ENCODE data around the gene FLNB.
A peak's percentile ranks its signal among the peaks of the same experiment; 100 is the strongest.
"Not testable (repeated sequence)": the region's sequence is repeated elsewhere in the genome, so short reads cannot be mapped to it uniquely, and the experiment has no call there.

FLNB gene

DNA sequence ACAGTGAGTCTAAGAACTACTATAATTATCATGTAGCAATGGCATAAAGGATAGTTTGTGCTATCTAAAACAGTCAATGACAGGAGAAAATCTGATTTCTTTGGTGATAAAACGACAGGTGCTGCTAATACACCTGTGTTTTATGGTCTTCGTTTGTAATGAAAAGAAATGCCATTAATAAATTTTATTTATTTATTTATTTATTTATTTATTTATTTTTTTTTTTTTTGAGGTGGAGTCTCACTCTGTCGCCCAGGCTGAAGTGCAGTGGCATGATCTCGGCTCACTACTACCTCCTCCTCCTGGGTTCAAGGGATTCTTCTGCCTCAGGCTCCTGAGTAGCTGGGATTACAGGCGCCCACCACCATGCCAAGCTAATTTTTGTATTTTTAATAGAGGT, 47.7 kb downstream of the FLNB start:
- not testable (repeated sequence) for DNase-seq

DNA sequence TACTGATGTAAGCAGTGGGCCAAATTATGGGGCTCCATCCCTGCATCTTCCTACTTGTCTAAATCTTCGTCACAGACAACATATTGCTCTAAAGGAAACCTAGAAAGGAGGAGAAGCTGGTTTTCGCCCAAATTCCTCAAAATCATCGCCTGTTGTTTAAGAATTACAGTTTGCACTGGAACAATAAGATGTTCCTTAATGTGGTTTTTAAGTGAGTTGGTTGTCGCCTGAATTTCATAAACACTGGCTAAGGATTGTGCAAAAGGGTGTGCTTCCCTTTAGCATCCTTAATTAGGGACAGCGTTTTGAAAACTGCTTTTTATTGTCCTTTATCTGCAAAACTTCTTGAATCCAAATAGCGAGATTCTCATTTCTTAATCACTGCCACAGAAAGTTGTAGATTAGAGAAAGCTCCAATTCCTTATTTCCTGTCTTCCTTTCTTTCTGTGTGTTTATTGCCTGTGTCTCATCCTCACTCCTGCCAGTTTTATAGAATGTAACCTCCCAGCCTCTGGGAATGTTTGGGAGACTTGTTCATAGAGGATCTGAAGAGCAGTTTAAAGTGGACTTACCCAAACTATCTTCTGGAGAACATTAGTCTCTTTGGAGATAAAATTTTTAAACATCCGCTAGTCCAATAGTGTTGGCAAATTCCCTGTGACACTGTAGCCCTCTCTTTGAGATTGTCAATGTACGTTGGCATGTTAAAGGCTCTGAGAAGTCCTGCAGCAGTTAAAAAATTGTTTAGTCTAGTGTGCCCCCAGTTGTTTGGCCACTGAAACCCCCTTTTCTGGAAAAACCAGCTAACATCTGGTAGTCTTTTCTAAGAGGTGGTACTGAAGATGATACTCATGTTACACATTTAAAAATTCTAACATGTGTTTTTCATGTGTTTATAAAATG, 50.4 kb downstream of the FLNB start:
- peak; percentile 89 for DNase-seq

DNA sequence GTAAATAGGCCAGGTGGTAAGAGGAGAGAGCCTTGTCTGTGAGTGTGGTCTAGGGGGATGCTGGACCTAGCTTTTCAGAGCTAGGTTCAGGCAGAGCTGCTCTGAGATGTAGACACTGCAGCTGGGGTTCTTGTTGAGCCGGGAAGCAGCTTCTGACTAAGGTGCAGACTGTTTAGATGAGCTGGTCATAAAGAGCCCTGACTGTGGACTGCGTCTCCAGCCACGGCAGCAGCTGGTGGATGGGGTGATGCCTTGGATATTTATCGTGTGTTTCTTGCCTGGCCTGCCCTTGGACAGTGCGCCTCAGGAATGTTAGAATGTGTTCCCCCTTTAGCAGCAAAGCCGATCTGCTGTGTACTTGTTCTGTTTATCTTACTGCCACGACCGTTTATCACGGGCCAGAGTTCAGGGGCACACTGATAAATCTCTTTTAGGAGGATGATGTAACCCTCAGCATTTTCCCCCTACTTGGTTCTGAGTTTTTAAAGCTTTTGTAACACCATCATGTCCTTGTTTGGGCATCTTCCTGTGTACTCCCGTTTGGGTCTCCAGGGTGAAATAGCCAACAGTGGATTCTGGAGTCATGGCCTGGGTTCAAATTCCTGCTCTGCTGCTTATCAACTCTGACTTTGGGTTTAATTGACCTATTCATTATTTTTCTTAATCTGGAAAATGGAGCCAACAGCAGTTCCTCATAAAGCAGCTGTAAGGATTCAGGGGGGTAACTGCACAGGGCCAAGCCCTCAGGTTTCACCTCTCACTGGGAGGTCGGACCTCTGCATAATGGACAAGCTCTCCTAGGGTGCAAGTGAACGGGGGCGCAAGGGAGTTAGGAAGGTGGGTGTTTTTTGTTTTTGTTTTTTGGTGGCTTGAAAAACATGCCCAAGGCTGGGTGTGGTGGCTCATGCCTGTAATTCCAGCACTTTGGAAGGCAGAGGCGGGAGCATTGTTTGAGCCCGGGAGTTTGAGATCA, 51.4 kb downstream of the FLNB start:
- peak; percentile 90 for DNase-seq

DNA sequence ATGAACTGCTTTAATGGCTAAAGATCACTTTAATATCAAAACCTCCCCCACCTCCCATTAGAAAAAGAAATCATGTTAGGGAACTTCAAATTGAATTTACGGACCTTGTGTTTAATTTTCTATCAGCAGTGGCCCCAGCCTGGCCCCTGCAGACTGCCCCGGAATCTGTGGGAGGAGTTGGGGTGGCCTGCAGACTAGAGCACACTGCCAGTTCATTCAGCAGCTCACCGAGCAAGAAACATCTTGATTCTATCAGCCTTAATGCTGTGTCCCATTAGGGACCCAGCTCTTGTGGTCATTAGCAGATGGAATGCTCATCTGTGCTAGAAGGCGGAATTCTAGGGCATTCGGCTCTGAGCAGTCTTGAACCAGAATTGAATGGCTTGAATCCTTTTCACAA, 54.2 kb downstream of the FLNB start:
- peak; percentile 84 for DNase-seq

DNA sequence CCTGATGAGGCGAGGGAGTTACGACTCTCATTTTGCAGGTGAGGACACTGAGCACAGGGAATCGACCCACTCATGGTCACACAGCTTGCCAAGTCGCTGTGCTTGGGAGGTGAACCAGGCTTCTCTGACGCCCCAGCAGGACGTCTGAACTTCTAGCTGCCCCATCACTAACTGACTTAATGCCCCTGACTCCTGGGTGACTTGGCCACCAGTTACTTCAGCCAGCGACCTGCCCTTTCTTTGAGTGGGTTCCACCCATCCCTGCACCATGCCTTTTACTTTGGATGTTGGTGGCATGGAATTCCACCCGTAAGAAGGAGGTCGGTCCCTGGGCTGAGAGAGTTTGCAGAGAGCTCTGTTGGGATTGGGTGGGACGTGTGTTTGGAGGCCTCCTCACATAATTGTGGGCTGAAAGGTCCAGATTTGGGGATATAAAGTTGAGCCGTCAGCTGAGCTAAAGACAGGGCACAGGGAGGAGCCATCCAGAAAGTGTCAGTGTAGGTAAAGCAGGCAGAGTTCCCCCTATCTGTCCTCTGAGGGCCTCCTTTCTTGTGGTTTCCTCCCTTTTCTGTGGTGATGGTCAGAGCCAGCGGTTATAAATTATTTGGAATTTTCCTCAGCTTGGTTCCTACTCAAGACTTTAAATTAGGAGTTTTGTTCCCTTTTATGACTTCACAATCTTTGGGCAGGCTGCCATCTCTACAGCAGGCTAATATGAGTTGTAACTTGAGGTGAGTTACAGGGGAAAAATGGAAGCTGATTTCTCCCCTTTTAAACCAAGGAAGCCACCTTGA, 55.0 kb downstream of the FLNB start:
- DNase-seq, result peak; percentile 92

DNA sequence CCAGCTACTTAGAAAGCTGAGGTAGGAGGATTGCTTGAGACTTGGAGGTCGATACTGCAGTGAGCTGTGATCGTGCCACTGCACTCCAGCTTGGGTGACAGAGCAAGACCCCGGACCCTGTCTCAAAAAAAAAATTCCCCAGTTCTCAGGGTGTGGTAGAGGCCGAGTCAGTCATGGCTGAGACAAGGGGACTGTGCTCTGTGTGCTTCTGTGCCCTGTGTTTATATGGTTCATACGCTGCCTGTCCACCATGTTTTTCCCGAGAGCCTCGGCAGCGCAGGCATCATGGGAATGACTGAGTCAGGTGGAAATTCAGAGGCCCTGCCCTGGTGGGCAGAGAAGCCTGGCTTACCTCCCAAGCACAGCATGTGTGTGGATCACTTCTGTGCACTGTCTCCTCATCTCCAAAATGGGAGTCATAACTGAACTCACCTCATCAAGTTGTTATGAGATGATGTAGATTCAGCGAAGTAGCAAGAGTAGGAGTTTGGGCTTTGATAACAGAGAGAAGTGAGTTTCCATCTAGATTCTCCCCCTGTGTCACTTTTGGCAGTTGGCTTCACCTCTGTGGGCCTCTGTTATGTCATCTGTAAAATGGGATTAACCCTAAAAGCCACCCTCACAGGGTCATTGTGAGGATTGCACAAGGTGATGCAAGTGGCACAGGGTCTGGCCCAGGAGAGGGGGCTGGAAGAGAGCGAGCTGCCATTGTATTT, 56.9 kb downstream of the FLNB start:
- DNase-seq, result no peak

DNA sequence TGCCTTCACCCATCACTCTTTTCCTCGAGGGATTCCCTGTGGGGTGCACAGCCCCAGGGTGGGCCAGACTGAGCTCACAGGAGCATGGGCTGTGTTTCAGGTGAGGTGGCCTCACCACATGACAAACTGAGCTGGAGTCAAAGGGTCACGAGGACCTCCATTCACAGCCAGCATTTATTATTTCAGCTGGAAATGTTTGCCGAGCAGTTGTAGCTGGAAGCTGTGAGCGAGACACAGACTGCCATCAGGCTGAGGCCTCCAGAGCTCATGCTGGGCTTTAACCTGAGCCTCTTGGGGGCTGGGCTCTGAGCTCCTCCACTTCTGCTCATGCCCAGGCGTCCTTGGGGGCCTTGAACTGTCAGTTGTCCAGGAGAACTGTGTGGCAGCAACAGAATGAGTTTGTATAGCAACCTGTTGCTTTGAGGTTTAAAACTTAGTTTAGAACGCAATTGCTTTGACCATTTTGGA, 57.5 kb downstream of the FLNB start:
- DNase-seq, result no peak

DNA sequence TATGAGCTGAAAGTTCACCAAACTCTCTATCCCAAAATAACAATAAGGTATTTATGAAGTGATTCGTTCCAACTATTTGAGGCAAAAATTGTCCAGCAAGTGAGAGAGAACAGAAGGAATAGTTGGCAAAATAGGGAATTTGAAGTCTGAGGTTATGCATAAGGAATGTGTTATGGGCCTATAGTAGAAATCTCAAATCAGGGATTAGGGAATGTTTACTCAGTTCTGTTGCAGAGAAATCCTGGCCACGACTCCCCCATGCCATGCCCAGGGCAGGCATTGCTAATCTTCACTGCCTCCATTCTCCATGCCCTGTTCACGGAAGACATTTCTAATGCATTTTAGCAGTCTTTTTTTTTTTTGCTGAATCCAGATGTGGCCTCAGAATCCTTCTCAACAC, 58.6 kb downstream of the FLNB start:
- peak; percentile 85 for DNase-seq

DNA sequence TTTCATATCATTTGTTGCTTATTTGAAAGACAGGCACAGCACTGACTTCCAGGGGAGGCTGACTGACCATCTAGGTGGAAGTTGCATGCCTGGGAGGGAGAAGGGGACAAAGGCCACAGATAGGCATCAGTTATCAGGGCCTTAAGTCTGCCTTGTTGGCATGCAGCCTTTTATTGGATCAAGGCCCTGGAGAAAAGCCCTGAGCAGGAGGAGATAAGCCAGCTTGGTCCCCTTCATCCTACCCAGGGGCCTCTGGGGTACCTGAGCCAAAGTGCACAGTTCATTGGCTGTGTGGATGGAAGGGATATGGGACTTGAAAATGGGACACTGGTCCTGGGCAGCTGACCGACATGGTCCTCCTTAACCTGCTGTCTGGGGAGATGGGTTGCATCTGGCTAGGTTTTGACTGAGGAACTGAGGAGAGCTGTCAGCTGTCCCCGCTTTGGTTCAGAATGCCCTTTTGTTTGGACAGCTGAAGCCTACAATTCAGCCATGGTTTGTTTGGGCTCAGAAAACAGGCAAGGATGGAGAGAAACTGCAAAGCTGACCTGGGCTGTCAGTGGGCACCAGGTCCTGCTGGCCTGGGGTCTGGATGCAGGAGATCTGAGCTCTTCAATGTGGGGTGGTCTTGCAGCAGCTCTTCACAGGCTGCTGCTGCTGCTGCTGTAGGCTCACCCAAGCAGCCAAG, 60.0 kb downstream of the FLNB start:
- DNase-seq, result no peak

DNA sequence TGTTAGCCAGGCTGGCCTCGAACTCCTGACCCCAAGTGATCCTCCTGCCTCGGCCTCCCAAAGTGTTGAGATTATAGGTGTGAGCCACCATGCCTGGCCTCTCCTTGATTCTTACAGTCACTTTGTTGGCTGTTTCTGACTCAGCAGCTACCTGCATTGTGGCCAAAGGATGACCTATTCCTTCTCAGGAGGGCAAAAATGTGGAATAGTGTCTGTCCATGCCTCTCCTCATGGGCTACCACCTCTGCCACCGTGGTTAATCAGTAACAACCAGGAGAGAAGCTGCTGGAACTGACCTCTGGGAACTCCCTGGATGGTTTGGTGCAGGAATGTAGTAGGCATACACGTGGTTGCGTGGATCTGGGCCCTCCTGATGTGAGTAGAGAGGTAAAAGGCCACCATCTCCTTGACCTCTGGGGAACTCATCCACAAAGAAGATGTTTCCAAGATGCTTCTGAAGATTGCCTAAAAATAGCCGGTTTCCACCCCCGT, 63.3 kb downstream of the FLNB start:
- no peak for DNase-seq

DNA sequence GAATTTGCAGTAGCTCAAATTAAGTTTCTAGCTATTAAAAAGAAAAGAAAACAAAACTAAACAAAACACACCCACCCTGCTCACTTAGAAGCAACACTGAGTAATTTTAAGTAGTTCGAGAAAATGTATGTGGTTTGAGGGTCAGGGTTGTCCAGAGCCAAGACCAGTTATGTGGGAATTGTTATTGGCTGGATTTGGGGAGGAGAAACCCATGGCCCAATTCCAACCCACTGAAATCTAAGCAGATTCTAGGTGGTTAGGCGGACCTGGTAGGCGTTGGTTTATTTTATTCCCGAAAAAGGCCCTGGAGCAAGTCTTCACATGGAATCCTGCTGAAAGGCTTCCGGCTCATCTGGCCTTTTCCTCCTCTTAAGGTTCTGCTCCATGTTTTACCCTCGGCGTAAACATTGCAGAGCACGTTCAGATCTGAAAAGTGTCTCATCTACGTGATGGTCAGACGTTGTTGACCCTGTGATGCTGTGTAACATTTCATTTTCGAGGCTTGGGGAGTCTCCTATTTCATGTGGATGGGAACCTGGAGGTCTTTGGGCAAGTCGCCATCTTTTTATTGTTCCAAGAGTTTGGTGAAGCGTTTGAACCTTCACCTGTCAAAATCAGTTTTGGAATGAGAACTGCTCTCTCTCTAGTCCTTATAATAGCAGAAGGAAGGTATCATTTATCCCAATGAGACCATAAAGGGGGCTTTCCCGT, 64.0 kb downstream of the FLNB start:
- DNase-seq, result peak; percentile 62

DNA sequence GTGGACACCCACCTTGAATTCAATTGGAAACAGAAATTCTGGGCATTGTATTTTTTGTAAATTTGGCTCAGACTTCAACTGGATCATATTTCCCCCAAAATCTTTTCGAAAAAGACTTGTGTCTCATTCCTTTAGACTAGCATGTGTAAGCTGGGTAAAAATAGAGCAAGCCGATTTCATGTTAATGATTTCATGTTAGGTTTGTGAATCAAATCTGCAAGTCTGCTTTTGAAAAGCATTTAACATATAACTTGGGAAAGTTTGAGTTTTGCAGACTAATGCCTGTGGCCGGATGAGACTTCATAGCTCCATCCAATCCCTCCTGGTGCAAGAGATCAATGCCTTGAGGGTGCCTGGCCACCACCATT, 64.5 kb downstream of the FLNB start:
- no peak for DNase-seq

DNA sequence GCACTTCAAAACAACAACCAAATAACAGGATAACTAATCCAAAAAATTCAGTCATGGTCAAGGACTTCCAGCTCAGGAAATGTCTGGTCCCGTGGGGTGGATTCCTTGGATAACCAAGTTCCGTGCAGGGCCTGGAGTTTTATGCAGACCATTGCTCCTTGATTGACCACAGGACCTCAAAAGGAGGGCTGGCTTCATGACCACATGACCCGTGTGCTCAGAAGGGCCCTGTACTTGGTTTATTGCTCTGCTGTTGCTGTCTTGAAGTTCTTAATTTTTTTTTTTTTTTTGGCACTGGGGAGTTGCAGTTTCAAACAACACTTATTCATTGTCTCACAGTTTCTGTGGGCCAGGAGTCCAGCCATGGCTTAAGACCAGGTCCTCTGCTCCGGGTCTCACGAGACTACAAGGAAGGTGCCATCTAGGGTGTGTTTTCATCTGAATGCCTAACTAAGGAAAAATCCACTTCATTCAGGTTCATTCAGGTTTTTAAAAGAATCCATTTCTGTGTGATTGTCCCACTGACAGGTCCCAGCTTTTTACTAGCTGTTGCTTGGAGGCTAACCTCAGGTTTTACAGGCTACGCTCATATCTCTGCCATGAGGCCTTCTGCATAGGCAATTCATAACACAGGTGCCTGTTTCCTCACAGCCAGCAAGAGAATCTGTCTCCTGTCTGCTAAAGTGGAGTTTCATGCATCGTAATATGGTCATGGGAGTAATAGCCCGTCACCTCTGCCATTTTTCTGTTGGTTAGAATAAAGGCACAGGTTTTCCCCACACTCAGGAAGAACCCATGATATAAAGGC, 65.3 kb downstream of the FLNB start:
- DNase-seq, result no peak

DNA sequence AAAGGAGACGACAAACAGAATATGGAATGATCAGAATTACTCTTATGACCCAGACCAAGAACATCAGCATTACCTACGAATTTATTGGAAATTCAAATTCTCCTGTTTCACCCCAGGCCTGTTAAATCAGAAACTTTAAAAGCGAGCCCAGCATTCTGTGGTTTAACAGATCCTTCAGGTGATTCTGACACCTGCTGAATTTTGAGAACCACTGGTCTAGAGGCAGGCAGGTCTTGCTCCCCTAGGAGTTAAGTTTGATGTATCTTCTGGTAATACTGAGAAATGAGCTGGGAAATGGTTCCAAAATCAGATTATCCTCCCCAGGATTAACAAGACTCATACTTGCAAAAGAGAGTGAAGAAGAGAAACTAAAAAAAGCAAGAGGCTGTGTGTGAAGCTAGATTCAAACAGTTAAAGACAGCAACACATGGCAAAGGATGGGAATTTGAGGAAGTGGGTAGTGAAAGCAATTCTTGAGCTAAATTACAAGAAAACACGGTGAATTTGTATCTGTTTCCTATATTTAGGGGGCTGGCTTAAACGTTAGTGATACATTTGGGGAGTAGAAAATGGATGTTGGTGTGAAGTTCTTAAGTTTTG, 66.0 kb downstream of the FLNB start:
- no peak for DNase-seq

DNA sequence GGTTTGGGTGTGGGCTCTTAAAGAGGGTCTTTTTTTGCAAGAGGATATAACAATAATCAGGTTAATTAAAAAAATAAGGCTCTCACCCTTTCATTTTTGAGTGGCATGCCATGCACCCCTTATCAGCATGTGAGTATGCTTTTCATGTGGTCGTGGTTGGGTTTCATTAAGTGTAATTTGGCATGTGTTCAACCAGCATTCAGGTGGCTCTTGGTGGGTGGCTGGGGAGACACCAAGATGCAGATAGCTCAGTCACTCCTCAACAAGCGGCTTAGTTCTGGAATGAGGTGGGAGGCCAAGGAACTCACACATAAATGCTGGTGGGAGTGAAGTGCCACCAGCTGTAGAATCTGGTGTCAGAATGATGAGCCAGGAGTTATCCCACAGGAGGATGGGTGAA, 66.8 kb downstream of the FLNB start:
- no peak for DNase-seq

DNA sequence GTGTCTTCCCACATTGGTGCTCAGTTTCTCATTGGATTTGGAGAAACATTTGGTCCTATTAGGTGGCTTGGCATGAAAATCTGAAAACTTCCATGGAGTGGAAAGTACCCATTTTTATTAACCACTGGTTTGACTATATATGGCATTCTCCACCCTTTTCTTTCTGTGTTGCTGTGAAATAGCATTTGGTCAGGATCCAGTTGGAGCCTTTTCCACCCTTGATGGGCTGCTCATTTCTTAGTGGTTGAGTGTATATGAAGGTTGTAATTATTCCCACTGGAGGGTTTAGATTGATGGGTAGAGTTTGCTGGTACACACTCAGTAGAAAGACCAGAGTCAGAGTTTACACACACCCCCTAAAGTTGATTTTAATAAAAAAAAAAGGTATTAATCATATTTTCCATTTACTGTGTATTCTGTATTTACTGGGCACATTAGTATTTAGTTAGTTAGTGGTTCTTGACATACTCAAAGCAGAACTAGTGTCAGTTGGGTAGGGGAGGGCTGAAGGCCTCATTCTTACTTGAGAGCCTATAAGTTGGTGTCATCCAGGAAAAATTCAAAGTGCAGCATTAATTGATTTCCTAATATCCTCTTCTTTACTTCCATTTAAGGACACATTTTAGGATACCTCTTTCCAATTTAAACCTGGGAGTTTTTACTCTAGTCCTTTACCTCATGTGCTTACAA, 69.5 kb downstream of the FLNB start:
- peak; percentile 53 for DNase-seq

DNA sequence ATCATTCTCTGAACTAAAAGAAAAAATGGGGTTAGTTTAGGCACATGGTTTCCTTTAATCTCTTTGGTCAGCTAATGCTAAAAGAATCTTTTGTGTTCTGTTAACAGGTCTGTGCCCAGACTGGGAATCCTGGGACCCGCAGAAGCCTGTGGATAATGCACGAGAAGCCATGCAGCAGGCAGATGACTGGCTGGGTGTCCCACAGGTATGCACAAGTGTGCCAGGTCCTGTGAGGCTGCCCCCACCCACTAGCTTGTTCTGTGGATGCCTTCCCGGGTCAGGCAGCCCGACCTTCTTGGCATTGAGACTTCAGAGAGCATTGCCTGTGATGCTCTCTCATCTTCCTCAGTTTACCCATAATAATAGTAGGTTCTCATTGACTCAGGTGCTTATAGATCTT, 70.4 kb downstream of the FLNB start:
- no peak for DNase-seq

DNA sequence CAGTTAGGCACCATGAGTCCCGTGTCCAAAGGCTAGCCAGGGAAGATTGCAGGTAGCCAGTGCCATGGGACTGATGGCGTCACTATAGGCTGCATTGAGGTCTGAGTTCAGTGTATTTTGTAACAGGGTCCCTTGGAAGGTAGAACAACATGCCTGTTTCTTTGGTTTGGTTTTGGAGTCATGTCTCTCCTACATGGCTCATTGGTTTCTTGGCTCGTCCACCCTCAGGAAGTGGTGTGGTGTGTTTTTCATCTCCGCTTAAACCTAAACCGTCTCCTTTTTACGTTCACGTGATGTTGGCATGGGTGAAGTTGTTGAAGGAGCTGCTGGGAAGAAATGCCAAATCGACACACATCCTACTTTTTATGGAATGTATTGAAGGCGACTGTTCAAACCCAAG, 71.6 kb downstream of the FLNB start:
- no peak for DNase-seq
